ENCODE data around the gene TTC3.

- TF ChIP-seq CTCF (IDR thresholded peaks at IDR 0.05; ENCODE audit: poor library complexity): no peak
- no peak for TF ChIP-seq EZH2phosphoT487 (IDR thresholded peaks at IDR 0.05; ENCODE audit: low read depth, severe bottlenecking, unreplicated experiment)
These were observed 158.6 kb downstream of the TTC3 start for GRCh38 chr21:37231671-37232070.
